Breast epithelium (tissue), 3 donors: ENCODE measurements around the gene AFAP1.

Experiments
- POLR2A ChIP-seq: fragments of 450-650 bp; IDR thresholded peaks from one replicate; pipeline ENCODE4 v1.6.1; 2016; ENCODE audit warnings: antibody characterized with exemption, mild to moderate bottlenecking, moderate library complexity
- POLR2AphosphoS5 ChIP-seq, 3 donors: sonication (generic); formaldehyde crosslinking; IDR thresholded peaks; one replicate each; pipeline ENCODE4 v1.6.1; 2017; ENCODE audit warnings: antibody characterized with exemption in 3 of 3
- TF ChIP-seq, protein P1 (sequence below), 3 donors: fragments of 450-650 bp; IDR thresholded peaks; one replicate each; pipeline ENCODE4 v1.5.1; 2016 to 2017; ENCODE audit warnings: antibody characterized with exemption in 3 of 3, mild to moderate bottlenecking in 3 of 3, moderate library complexity in 3 of 3

DNA sequence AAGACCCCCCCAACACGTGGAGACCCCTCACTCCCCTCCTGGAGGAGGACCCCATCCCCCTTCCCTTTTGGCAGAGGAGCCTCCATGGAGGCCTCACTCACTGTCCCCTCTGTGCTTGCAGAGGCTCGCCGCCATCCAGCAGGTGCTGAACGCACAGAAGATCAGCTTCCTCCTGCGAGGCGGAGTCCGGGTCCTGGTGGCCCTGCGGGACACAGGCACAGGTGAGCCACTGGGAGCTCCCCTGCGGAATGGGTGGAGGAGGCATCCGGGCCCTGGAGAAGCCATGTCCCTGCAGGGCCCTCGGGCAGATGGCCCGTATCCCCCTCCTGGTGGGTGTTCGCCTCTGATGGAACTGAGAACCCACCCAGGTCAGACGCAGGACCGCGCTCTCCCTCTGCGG is 206.5 kb downstream of the AFAP1 start:
- TF ChIP-seq, protein P1, sequence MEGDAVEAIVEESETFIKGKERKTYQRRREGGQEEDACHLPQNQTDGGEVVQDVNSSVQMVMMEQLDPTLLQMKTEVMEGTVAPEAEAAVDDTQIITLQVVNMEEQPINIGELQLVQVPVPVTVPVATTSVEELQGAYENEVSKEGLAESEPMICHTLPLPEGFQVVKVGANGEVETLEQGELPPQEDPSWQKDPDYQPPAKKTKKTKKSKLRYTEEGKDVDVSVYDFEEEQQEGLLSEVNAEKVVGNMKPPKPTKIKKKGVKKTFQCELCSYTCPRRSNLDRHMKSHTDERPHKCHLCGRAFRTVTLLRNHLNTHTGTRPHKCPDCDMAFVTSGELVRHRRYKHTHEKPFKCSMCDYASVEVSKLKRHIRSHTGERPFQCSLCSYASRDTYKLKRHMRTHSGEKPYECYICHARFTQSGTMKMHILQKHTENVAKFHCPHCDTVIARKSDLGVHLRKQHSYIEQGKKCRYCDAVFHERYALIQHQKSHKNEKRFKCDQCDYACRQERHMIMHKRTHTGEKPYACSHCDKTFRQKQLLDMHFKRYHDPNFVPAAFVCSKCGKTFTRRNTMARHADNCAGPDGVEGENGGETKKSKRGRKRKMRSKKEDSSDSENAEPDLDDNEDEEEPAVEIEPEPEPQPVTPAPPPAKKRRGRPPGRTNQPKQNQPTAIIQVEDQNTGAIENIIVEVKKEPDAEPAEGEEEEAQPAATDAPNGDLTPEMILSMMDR (IDR thresholded peaks at IDR 0.05): no peak
- TF ChIP-seq POLR2A: no peak
- TF ChIP-seq POLR2AphosphoS5 (IDR thresholded peaks at IDR 0.05): no peak
